Uterus (tissue), 2 donors: Measurements from ENCODE around the gene CCDC124.

Experiments used
- CTCF ChIP-seq, 4 experiments: fragments of 200-600 bp in 2 of 4; fragments of 450-650 bp in 2 of 4; sonication (generic) in 2 of 4; IDR thresholded peaks; one replicate each; pipeline ENCODE4 v1.5.1; 2016 to 2019; ENCODE audit warnings: antibody characterized with exemption in 4 of 4, mild to moderate bottlenecking in 2 of 4, moderate library complexity in 1 of 4
- POLR2A ChIP-seq, 2 donors: fragments of 450-650 bp; IDR thresholded peaks; one replicate each; pipeline ENCODE4 v1.6.1; 2016; ENCODE audit warnings: antibody characterized with exemption in 2 of 2, mild to moderate bottlenecking in 1 of 2, moderate library complexity in 1 of 2

GRCh38 chr19:17975032-17975431 is 42.2 kb downstream of the CCDC124 start:
- TF ChIP-seq CTCF (IDR thresholded peaks at IDR 0.05) (no peak), POLR2A (IDR thresholded peaks at IDR 0.05) (no peak)
